Measurements from ENCODE around the gene TIAL1. TPM values are rescaled to one million over a fixed set of nuclear protein-coding genes. Genes with fewer than 3 reads are reported as not detected.

Gene TIAL1
- total and polyA plus RNA-seq, 2 of the 13 experiments (the other 11 are each of a cell fraction or from before 2014, with no cell fraction given), result 31.5 to 148 TPM

DNA sequence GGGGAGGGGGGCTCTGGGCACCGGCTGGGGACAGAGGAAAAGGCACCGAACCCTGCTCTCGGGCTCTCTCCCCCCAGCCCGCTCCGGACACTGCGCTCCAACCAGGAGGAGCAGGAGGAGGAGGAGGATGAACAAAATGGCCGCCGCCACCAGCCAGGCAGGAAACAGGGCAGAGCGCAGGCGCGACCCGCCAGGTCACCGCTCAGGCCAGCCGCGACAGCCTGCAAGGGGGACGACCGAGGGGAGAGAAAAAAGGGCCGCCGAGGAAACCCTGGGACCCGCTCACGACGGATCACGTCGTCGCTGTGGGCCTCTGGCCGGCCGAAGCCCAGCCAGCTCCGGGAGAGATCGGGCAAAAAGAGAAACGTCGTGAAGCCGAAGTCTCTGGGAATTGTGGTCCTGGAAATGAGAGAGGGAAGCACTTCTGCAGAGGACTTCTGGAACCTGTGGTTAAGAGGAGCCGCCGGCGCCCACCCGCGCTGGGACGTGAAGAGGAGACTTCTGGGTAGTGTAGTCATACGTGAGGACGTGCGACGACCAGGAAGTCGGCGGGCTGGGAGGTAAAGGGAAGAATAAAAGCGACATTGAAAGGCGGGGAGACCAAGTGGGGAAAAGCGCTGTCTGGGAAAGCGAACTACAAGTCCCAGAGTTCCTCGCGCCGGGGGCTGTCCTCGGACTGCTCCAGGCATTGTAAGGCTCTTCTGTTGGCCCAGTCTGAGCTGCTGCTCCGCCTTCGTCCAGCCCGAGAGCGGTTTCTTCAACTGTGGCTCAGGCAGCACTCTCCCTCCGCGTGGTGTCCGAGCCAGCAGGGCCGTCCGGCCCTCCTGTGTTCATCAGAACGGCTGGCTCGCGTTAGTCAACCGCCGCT is at the start of gene TIAL1 (continued):
- peak; percentile 10 to 11; a peak in 1 of 4 replicates for TF ChIP-seq EP300 (IDR thresholded peaks at IDR 0.05; ENCODE audit: low read depth in 2 of 2, low read length in 2 of 2)
- 0 out of 2 replicates have a peak, but pooled peaks have one; percentile 40 for TF ChIP-seq EP300 (CRISPR knock-in tag; IDR thresholded peaks at IDR 0.05; ENCODE audit: borderline replicate concordance)
- TF ChIP-seq ZNF136 (CRISPR knock-in tag; IDR thresholded peaks at IDR 0.05; ENCODE audit: low read depth), result peak; percentile 61; the same call in 1 of the 2 replicates
- TF ChIP-seq TGIF2 (CRISPR knock-in tag; IDR thresholded peaks at IDR 0.05), result peak; percentile 97
- TF ChIP-seq IKZF1 (IDR thresholded peaks at IDR 0.05), result no peak
- no peak for TF ChIP-seq ZMYM3 (CRISPR knock-in tag; IDR thresholded peaks at IDR 0.05)
- TF ChIP-seq, protein P1, sequence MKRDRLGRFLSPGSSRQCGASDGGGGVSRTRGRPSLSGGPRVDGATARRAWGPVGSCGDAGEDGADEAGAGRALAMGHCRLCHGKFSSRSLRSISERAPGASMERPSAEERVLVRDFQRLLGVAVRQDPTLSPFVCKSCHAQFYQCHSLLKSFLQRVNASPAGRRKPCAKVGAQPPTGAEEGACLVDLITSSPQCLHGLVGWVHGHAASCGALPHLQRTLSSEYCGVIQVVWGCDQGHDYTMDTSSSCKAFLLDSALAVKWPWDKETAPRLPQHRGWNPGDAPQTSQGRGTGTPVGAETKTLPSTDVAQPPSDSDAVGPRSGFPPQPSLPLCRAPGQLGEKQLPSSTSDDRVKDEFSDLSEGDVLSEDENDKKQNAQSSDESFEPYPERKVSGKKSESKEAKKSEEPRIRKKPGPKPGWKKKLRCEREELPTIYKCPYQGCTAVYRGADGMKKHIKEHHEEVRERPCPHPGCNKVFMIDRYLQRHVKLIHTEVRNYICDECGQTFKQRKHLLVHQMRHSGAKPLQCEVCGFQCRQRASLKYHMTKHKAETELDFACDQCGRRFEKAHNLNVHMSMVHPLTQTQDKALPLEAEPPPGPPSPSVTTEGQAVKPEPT (CRISPR knock-in tag; IDR thresholded peaks at IDR 0.05; ENCODE audit: low read depth), result no peak
- peak; percentile 32; the same call in 1 of the 2 replicates for TF ChIP-seq MED1 (CRISPR knock-in tag; IDR thresholded peaks at IDR 0.05)
- TF ChIP-seq MYNN (CRISPR knock-in tag; IDR thresholded peaks at IDR 0.05; ENCODE audit: low read depth), result no peak
- TF ChIP-seq MEIS1 (CRISPR knock-in tag; IDR thresholded peaks at IDR 0.05; ENCODE audit: borderline replicate concordance), result no peak; the same call in none of the 2 replicates
- TF ChIP-seq NCOR1 (IDR thresholded peaks at IDR 0.05; ENCODE audit: borderline replicate concordance, low read length), result peak; percentile 50; the same call in 1 of the 2 replicates
- 0 out of 2 replicates have a peak, but pooled peaks have one; percentile 36 for TF ChIP-seq ZNF12 (CRISPR knock-in tag; IDR thresholded peaks at IDR 0.05)
- TF ChIP-seq ZFP90 (CRISPR knock-in tag; IDR thresholded peaks at IDR 0.05; ENCODE audit: borderline replicate concordance), result peak; percentile 45; the same call in 1 of the 2 replicates
- no peak for TF ChIP-seq TCF12 (IDR thresholded peaks at IDR 0.05)
- no peak for TF ChIP-seq TCF12 (CRISPR knock-in tag; IDR thresholded peaks at IDR 0.05)
- TF ChIP-seq AHR (CRISPR knock-in tag; IDR thresholded peaks at IDR 0.05), result no peak
- peak; percentile 67 for TF ChIP-seq CREB1 (IDR thresholded peaks at IDR 0.05)
- TF ChIP-seq CREB1 (CRISPR knock-in tag; IDR thresholded peaks at IDR 0.05), result peak; percentile 91
- peak; percentile 63; the same call in 1 of the 2 replicates for TF ChIP-seq ELF4 (CRISPR knock-in tag; IDR thresholded peaks at IDR 0.05; ENCODE audit: borderline replicate concordance)
- no peak for TF ChIP-seq CC2D1A (CRISPR knock-in tag; IDR thresholded peaks at IDR 0.05)
- peak; percentile 79 to 96 for TF ChIP-seq POLR2A (IDR thresholded peaks at IDR 0.05; ENCODE audit: insufficient read depth in 1 of 2, low read depth in 2 of 2, low read length in 2 of 2)
- TF ChIP-seq YEATS2 (CRISPR knock-in tag; IDR thresholded peaks at IDR 0.05; ENCODE audit: borderline replicate concordance), result peak; percentile 72; the same call in 1 of the 2 replicates

All from HepG2 (cell line).